Liver (tissue), 9 donors: ENCODE data around the gene EXOC2. TPM values are rescaled to one million over a fixed set of nuclear protein-coding genes. Genes with fewer than 3 reads are reported as not detected.

Experiments
- DNase-seq: peaks from one replicate; pipeline ENCODE4 v3.0.0-alpha.2; 2017; ENCODE audit warnings: low spot score
- H3K27ac ChIP-seq, 2 donors: one replicate each; pipeline ENCODE4 v1.7.0; 2013; ENCODE audit warnings: inconsistent platforms in 2 of 2, low read length in 2 of 2, control low read depth in 1 of 2, low read depth in 1 of 2, mild to moderate bottlenecking in 1 of 2
- H3K27me3 ChIP-seq, 4 donors: one replicate each; pipeline versions ENCODE4 v1.6.1 to v1.7.0; 2013; ENCODE audit warnings: low read length in 3 of 4, inconsistent platforms in 1 of 4, mild to moderate bottlenecking in 1 of 4, moderate library complexity in 1 of 4; ENCODE audit not compliant: control insufficient read depth in 4 of 4, insufficient read depth in 4 of 4
- H3K36me3 ChIP-seq, 4 donors: one replicate each; pipeline versions ENCODE4 v1.6.1 to v1.7.0; 2013; ENCODE audit warnings: low read length in 3 of 4, mild to moderate bottlenecking in 3 of 4, low read depth in 1 of 4, moderate library complexity in 1 of 4; ENCODE audit not compliant: control insufficient read depth in 4 of 4, insufficient read depth in 3 of 4
- H3K4me1 ChIP-seq, 4 donors: one replicate each; pipeline versions ENCODE4 v1.6.1 to v1.7.0; 2013; ENCODE audit warnings: low read length in 3 of 4, mild to moderate bottlenecking in 3 of 4, moderate library complexity in 1 of 4; ENCODE audit not compliant: control insufficient read depth in 4 of 4, insufficient read depth in 4 of 4
- H3K4me3 ChIP-seq, 3 donors: one replicate each; pipeline versions ENCODE4 v1.6.1 to v1.7.0; 2013; ENCODE audit warnings: low read length in 3 of 3, control low read depth in 1 of 3, low read depth in 1 of 3, mild to moderate bottlenecking in 1 of 3
- H3K9ac ChIP-seq, 2 donors: one replicate each; pipeline ENCODE4 v1.7.0; 2013; ENCODE audit warnings: low read length in 2 of 2, mild to moderate bottlenecking in 2 of 2, moderate library complexity in 2 of 2, control low read depth in 1 of 2, low read depth in 1 of 2
- H3K9me3 ChIP-seq, 4 donors: one replicate each; pipeline versions ENCODE4 v1.6.1 to v1.7.0; 2013; ENCODE audit warnings: low read length in 3 of 4; ENCODE audit not compliant: control insufficient read depth in 4 of 4
- ATF3 ChIP-seq: IDR thresholded peaks from 2 replicates; pipeline ENCODE4 v1.6.1; 2016; ENCODE audit warnings: antibody characterized with exemption
- CTCF ChIP-seq: fragments of 150-350 bp; IDR thresholded peaks from 2 replicates; pipeline ENCODE4 v1.5.1; 2017; ENCODE audit warnings: improper control_type of control experiment, low read depth, low read length; ENCODE audit not compliant: missing input control
- EGR1 ChIP-seq, 2 donors: IDR thresholded peaks; 2 replicates each; pipeline ENCODE4 v1.6.1; 2016 to 2018; ENCODE audit warnings: antibody characterized with exemption in 2 of 2, low read depth in 2 of 2
- FOXA1 ChIP-seq: IDR thresholded peaks from 2 replicates; pipeline ENCODE4 v1.6.1; 2016; ENCODE audit warnings: antibody characterized with exemption
- FOXA2 ChIP-seq: IDR thresholded peaks from 2 replicates; pipeline ENCODE4 v1.6.1; 2016; ENCODE audit warnings: antibody characterized with exemption
- GABPA ChIP-seq, 2 donors: IDR thresholded peaks in 1 of 2; conservative IDR thresholded peaks in 1 of 2; 2 replicates each; pipeline ENCODE4 v1.6.1; 2016; ENCODE audit warnings: antibody characterized with exemption in 2 of 2, mild to moderate bottlenecking in 1 of 2, moderate library complexity in 1 of 2
- HNF4A ChIP-seq, 2 donors: conservative IDR thresholded peaks; 2 replicates each; pipeline ENCODE4 v1.6.1; 2016; ENCODE audit warnings: antibody characterized with exemption in 2 of 2, mild to moderate bottlenecking in 2 of 2
- HNF4G ChIP-seq: IDR thresholded peaks from 2 replicates; pipeline ENCODE4 v1.6.1; 2016; ENCODE audit warnings: antibody characterized with exemption
- MAX ChIP-seq: IDR thresholded peaks from 2 replicates; pipeline ENCODE4 v1.6.1; 2016; ENCODE audit warnings: antibody characterized with exemption
- NR2F2 ChIP-seq: IDR thresholded peaks from 2 replicates; pipeline ENCODE4 v1.6.1; 2016; ENCODE audit warnings: antibody characterized with exemption
- RAD21 ChIP-seq, 2 donors: IDR thresholded peaks; 2 replicates each; pipeline ENCODE4 v1.6.1; 2016; ENCODE audit warnings: antibody characterized with exemption in 2 of 2, mild to moderate bottlenecking in 2 of 2
- RXRA ChIP-seq, 2 donors: IDR thresholded peaks; 2 replicates each; pipeline ENCODE4 v1.6.1; 2017 to 2018; ENCODE audit warnings: antibody characterized with exemption in 2 of 2, mild to moderate bottlenecking in 1 of 2
- SP1 ChIP-seq: IDR thresholded peaks from 2 replicates; pipeline ENCODE4 v1.6.1; 2018; ENCODE audit warnings: antibody characterized with exemption, mild to moderate bottlenecking
- TAF1 ChIP-seq: conservative IDR thresholded peaks from 2 replicates; pipeline ENCODE4 v1.6.1; 2016; ENCODE audit warnings: antibody characterized with exemption, mild to moderate bottlenecking
- YY1 ChIP-seq: IDR thresholded peaks from 2 replicates; pipeline ENCODE4 v1.6.1; 2016; ENCODE audit warnings: antibody characterized with exemption, mild to moderate bottlenecking
- WGBS: extraction: QIAGEN DNeasy Blood & Tissue Kit; methylation state at CpG from one replicate; pipeline ENCODE4 v1.1.7; 2013; 5-methylcytosine and 5-hydroxymethylcytosine counted together
- polyA plus RNA-seq, 2 donors: library from polyadenylated mRNA; stranded (reverse) in 1 of 2; unstranded in 1 of 2; fragments of 200-250 nt in 1 of 2; fragments of >200 nt in 1 of 2; fragmentation: Nextera tagmentation in 1 of 2; extraction: Ambion mirVana in 1 of 2; gene quantifications; one replicate each; pipeline versions ENCODE4 v1.2.1 to v1.2.3, GENCODE V29; 2013 to 2015
- total RNA-seq, 2 donors: library from RNA; depleted of rRNA; stranded (reverse); fragments of >200 nt; gene quantifications; one replicate each; pipeline ENCODE4 v1.2.3, GENCODE V29; 2014
- TF ChIP-seq, protein P1 (sequence below): IDR thresholded peaks from 2 replicates; pipeline ENCODE4 v1.6.1; 2016; ENCODE audit warnings: antibody characterized with exemption, mild to moderate bottlenecking
- TF ChIP-seq, protein P2 (sequence below): IDR thresholded peaks from 2 replicates; pipeline ENCODE4 v1.6.1; 2016; ENCODE audit warnings: antibody characterized with exemption
- donor health status: healthy.
- donor health status: healthy.
- donor health status: healthy.
- donor health status: healthy.
- donor health status: healthy.

EXOC2 gene
- total and polyA plus RNA-seq, 4 donors = 6.7 to 15.3 (median 9.2) TPM

DNA sequence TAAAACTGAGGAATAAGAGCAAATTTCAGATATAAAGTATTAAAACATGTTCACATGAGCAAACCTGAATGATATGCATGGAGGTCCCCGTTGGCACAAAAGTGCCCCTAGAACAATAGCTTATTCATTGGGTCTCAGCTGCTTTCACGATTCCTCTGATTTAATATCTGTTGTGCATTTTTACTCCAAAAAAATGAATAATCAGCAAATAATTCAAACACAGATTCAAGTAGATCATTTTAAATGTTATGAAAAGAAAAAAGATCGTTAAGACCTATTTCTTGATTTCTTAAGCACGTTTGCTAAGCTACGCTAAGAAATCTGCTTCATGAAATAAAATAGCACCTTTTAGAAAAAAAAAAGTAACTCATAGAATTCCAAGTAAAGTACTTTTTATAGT, 57.7 kb downstream of the EXOC2 start:
- 94% methylated on average over 5 of the region's 5 CpGs for WGBS
- H3K36me3 ChIP-seq = peaks cover 0 to 3% (median 1%) of the 10 kb centered on the region in 4 donors

More for the DNA sequence above, 57.7 kb downstream of the EXOC2 start:
- Histone ChIP-seq H3K4me1 (no peaks in the 10 kb centered on the region), H3K27me3 (no peaks in the 10 kb centered on the region), H3K27ac (no peak overlapping the region), H3K9ac (no peak overlapping the region), H3K4me3 (no peak overlapping the region), H3K9me3 (no peaks in the 10 kb centered on the region)
- DNase-seq = no peak
- TF ChIP-seq EGR1 (IDR thresholded peaks at IDR 0.05; ENCODE audit: low read depth in 2 of 2) = no peak
- TF ChIP-seq ATF3 = no peak
- no peak for TF ChIP-seq HNF4G
- TF ChIP-seq FOXA2 = no peak
- no peak for TF ChIP-seq NR2F2
- no peak for TF ChIP-seq TAF1
- no peak for TF ChIP-seq GABPA (IDR thresholded peaks at IDR 0.05 in 1 of 2, conservative IDR thresholded peaks at IDR 0.05 in 1 of 2)
- no peak for TF ChIP-seq HNF4A (conservative IDR thresholded peaks at IDR 0.05)
- TF ChIP-seq RAD21 (IDR thresholded peaks at IDR 0.05) = no peak
- TF ChIP-seq SP1 = no peak
- TF ChIP-seq FOXA1 = no peak
- no peak for TF ChIP-seq RXRA (IDR thresholded peaks at IDR 0.05)
- no peak for TF ChIP-seq MAX
- TF ChIP-seq, protein P1, sequence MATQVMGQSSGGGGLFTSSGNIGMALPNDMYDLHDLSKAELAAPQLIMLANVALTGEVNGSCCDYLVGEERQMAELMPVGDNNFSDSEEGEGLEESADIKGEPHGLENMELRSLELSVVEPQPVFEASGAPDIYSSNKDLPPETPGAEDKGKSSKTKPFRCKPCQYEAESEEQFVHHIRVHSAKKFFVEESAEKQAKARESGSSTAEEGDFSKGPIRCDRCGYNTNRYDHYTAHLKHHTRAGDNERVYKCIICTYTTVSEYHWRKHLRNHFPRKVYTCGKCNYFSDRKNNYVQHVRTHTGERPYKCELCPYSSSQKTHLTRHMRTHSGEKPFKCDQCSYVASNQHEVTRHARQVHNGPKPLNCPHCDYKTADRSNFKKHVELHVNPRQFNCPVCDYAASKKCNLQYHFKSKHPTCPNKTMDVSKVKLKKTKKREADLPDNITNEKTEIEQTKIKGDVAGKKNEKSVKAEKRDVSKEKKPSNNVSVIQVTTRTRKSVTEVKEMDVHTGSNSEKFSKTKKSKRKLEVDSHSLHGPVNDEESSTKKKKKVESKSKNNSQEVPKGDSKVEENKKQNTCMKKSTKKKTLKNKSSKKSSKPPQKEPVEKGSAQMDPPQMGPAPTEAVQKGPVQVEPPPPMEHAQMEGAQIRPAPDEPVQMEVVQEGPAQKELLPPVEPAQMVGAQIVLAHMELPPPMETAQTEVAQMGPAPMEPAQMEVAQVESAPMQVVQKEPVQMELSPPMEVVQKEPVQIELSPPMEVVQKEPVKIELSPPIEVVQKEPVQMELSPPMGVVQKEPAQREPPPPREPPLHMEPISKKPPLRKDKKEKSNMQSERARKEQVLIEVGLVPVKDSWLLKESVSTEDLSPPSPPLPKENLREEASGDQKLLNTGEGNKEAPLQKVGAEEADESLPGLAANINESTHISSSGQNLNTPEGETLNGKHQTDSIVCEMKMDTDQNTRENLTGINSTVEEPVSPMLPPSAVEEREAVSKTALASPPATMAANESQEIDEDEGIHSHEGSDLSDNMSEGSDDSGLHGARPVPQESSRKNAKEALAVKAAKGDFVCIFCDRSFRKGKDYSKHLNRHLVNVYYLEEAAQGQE = no peak
- no peak for TF ChIP-seq YY1
- TF ChIP-seq CTCF = no peak
- TF ChIP-seq, protein P2, sequence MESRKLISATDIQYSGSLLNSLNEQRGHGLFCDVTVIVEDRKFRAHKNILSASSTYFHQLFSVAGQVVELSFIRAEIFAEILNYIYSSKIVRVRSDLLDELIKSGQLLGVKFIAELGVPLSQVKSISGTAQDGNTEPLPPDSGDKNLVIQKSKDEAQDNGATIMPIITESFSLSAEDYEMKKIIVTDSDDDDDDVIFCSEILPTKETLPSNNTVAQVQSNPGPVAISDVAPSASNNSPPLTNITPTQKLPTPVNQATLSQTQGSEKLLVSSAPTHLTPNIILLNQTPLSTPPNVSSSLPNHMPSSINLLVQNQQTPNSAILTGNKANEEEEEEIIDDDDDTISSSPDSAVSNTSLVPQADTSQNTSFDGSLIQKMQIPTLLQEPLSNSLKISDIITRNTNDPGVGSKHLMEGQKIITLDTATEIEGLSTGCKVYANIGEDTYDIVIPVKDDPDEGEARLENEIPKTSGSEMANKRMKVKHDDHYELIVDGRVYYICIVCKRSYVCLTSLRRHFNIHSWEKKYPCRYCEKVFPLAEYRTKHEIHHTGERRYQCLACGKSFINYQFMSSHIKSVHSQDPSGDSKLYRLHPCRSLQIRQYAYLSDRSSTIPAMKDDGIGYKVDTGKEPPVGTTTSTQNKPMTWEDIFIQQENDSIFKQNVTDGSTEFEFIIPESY = no peak
